ENCODE results near the gene TRIM71.

DNA sequence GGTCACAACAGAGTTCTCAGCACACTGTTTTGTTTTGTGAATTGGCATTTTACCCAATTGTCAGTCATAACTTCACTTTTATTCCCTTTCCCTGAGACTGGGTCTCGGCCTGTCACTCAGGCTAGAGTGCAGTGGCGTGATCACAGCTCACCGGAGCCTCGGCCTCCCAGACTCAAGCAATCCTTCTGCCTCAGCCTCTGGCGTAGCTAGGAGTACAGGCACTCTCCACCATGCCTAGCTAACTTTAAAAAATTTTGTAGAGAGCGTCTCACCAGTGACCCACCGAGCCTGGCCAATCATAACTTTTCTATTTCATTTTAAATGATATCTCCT is 26.5 kb downstream of the TRIM71 start:
- TF ChIP-seq POLR2A (IDR thresholded peaks at IDR 0.05; ENCODE audit: low read length) (no peak), GATA1 (IDR thresholded peaks at IDR 0.05; ENCODE audit: low read depth, low read length) (no peak)
